HepG2 (cell line): ENCODE measurements around the gene FSCN2.

Source experiments
- BCL6 ChIP-seq: IDR thresholded peaks from 2 replicates; pipeline ENCODE4 v1.6.1; 2016; ENCODE audit warnings: missing genetic modification reagents, missing compliant biosample characterization
- CTCF ChIP-seq: sonication (generic); formaldehyde crosslinking; IDR thresholded peaks from 2 replicates; pipeline ENCODE4 v1.5.0; 2020; ENCODE audit warnings: mild to moderate bottlenecking, missing genetic modification reagents, moderate library complexity
- RAD21 ChIP-seq: fragments of 450-650 bp; formaldehyde crosslinking; IDR thresholded peaks from 2 replicates; pipeline ENCODE4 v1.5.0; 2020; ENCODE audit warnings: mild to moderate bottlenecking
- ZNF513 ChIP-seq: sonication (generic); formaldehyde crosslinking; conservative IDR thresholded peaks from 2 replicates; pipeline ENCODE4 v1.5.0; 2020; ENCODE audit warnings: missing genetic modification reagents
- ZNF710 ChIP-seq: sonication (generic); formaldehyde crosslinking; IDR thresholded peaks from 2 replicates; pipeline ENCODE4 v1.5.0; 2020; ENCODE audit warnings: mild to moderate bottlenecking, missing genetic modification reagents, borderline replicate concordance

GRCh38 chr17:81535480-81536298 is 7.5 kb downstream of the FSCN2 start:
- TF ChIP-seq CTCF (CRISPR knock-in tag) (no peak), BCL6 (no peak), ZNF513 (CRISPR knock-in tag) (no peak), RAD21 (CRISPR knock-in tag) (no peak), ZNF710 (no peak)
